NCI-H1436 treated with DMSO at 0.1 percent for 48 hours (cell line): Measurements from ENCODE around the gene ENTPD2.
"Not testable (repeated sequence)": the region's sequence is repeated elsewhere in the genome, so short reads cannot be mapped to it uniquely, and the experiment has no call there.

Experiments
- DNase-seq: peaks from one replicate; lab custom pipeline; 2025; lab: John Stamatoyannopoulos, UW

Gene ENTPD2

DNA sequence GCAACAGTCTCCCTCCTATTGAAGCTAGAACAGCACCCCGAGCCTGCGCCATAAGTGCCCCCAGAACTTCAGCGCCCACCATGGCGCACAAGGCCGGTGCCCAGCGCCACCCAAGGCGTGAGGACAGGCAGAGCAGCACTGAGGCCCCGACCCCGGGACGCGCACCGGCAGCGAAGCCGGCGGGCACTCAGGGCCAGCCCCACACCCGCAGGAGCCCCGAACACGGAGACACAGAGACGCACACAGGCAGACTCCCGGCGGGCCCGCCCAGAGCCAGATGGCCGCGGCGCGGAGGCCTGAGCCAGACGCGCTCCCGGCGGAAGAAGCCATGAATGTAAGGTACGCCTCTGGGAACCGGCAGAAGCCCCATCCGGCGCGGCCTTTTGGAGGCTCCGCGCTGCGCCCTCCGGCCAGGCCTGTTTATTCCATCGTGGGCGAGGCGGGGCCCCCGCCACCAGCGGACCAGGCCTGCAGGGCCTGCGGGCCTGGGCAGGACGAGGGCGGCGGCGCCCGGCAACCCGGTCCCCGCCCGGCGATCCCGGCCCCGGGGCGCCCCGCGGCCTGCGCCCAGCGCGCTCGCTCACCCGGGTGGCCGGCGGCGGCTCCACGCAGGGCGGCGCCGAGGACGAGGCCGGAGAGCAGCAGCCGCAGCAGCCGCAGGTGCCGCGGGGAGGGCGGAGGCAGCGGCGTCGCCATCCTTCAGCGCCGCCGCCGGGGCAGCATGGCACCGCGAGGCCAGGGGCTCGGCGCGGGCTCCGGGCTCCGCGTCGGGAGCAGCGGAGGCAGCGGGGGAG lies 8.4 kb downstream of the ENTPD2 start:
- no peak for DNase-seq

DNA sequence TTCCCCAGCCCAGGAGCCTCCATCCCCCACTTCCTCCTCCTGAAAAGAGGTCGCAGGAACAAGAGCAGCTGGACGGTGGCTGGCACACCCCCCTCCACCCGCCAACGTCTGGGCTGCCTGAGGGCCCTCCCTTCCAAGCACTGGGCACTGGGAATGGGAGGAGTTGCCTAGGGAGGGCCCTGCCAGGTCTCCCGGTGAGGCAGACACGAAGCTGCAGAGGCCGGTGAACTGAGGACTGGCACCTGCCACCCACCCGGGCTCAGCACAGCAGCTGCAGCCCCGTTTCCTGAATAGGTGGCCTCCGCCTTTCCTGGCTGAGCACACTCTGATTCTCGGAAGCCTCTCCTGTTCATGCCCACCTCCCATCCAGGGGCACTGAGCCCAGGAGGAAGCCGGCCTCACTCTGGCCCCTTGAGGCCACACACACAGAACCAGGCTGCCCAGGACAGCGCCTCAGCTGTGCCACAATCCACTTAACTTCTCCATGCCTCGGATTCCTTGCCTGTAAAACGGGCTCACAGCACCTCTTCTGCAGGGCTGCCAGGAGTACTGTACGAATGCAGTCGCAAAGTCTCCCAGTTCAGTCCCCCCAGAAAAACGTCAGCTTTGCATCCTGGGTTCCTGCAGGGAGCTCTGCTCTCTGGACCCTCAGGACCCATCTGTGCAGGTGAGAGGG lies 9.2 kb downstream of the ENTPD2 start:
- DNase-seq = no peak

DNA sequence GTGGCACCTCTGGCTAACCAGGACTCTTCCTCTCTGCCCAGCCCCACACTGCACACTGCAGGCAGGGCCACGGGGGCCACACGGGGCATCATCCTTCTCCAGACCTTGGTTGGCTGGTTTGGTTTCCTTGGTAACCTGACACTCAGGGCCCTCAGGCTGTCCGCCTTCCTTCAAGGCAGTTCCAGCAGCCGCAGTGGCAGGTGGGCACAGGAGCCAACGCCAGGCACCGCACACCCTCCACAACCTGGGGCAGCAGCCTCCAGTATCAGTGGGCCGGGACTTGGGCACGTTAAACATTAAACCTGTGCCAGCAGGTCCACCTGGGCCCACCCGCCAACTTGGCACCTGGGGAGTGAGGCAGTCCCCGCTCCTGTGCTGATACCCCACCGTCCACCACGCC lies 9.8 kb downstream of the ENTPD2 start:
- DNase-seq = no peak

DNA sequence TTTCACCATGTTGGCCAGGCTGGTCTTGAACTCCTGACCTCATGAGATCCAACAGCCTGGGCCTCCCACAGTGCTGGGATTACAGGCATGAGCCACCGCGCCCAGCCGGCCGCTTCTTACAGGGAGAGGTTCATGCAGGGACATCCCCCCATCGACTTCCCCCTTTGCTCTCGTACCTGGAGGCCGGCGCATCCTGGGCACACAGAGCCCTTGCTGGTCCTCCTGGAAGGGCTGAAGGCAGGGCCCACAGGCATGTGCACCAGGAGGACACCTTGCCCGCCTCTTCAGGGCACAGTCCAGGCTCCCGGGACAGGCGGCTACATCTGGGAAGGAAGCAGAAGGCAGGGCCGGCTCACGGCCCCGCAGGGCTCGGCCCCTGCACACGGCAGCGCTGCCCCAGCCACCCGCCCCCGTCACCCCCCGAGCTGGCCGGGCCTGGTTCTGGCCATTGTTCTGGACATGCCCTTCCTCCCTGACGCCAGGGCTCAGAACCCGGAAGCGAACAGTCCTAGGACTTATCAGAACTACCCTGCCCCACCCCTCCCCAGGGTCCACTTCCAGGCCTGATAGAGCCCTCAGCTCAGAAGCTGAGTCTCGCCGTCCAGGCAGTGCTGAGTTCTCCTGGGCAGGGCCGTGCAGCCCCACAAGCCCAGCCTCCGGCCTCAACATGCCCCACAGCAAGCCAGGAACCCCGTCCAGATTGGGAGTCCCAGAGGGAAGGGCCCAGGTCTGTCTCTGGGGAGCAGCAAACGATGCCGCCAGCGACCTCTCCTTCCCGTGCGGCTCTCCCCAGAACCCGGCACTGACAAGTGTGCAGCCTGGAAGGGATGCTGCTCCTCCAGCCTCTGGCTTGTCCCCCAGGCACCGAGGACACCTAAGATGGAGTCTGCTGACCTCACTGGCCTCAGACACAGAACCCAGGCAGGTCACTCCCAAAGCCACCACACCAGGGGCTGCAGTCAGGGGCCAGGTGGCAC lies 10.8 kb downstream of the ENTPD2 start:
- DNase-seq = no peak

DNA sequence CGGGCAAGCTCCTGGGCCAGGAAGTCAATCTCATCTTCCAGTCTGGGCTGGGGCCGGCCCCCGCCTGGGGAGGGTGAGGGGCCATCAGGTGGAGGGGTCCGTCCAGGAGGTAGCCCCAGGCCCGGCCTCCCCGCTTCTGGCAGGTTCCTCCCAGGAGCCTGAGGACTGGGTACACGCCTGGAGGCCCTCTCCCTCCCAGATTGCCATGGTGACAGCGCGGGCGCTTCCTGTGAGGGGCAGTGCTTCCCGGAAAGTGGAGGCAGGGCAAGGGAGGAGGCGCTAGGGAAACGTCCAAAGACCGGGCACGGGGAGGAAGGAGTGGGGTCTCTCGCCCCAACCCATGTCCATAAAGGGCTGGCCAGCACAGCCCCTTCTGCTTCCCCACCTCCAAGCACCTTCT lies 12.7 kb downstream of the ENTPD2 start:
- DNase-seq = no peak

DNA sequence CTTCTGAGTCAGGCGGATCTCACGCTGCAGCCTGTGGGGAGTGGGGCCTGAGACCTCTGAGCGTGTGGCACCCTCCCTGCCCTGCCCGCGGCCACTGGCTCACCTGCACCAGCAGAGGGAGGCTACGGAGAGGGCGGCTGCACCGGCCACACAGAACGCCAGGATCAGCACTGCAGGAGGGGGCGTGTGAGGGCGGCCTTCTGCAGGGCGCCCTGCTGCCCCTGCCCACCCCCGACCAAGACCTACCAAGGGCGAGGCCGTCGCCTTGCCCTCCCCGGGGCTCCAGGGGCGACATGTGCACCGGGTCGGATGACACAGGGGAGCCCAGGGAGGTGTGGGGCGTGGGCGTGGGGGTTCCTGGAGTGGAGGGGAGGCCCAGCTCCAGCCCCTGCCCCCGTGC lies 13.3 kb downstream of the ENTPD2 start:
- DNase-seq = no peak

DNA sequence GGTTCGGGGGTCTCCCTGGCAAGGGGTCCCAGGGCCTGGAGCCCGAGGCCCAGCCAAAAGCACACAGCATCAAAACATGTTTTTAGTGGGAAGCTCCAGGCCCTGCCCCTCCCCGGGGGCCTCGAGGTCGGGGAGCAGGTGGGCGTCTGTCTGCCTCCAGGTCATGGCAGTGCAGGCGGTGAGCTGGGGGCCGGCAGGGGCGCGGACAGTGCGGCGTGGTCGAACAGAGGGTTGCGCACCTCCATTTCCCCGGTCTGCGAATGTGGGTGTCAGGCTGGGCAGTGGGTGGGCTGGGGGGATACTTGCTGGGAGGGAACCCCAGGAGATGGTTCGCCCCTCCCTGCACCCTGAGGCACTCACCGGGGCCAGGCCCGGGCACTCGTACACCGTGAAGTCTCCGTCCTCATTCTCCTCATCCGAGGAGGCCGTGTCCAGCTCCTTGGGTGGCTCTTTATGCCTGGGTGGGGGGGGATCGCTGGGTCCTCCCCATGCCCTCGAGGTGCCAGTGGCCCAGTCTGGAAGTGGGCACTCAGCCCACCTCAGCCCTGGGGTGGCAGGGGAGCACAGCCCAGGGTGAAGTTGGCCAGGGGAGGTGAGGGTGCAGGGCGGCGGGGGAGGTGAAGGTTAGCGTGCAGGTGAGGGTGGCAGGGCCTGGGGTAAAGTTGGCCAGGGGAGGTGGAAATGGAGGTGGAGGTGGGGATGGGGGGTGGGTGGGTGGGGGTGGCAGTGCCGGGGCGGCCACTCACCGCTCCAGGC lies 14.1 kb downstream of the ENTPD2 start:
- no peak for DNase-seq

DNA sequence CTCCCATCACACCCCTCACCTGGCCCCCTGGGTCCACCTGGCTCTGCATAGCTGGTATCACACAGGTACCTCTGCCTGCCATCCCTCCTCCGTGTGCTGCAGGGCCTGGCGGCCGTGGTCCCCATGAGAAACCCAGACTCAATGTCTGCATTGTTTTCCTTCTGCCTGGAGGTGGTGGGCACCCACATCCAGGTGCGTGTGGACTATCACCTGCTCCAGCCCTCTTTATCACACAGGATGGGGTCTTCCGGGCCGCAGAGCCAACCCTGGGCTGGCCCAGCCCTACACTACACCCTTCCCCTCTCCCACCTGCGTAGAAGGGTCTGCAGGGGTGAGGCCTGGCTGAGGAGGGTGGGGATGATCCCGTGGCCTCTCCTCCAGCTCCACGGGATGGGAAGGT lies 14.9 kb downstream of the ENTPD2 start:
- no peak for DNase-seq

DNA sequence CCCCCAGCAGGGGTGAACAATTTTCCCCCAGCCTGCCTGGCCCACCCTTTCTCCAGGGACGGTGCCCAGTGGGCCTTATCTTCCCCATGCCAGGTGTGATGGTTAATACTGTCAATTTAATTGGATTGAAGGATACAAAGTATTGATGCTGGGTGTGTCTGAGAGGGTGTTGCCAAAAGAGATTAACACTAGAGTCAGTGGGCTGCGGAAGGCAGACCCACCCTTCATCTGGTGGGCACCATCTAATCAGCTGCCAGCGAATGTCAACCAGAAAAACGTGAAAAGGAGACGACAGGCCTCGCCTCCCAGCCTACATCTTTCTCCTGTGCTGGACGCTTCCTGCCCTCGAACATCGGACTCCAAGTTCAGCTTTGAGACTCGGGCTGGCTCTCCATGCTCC lies 16.4 kb downstream of the ENTPD2 start:
- DNase-seq = no peak

DNA sequence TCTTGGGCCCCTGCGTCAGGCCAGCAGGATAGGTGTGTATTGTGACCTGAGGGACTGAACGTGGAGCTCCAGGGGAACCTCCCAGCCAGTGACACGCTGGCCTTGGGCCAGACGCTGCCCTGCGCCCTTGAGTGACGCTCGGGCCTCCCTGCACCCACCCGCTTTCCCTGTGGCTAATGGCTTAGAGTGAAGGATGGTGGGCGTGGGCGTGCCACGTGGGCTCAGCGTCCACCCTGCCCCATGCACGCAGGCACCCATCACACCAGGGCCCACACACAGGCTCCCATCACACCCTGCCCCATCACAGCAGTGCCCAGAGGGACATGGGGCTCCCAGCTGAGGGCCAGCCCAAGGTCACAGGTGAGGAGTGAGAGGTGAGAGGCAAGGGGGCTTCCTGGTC lies 16.8 kb downstream of the ENTPD2 start:
- no peak for DNase-seq

DNA sequence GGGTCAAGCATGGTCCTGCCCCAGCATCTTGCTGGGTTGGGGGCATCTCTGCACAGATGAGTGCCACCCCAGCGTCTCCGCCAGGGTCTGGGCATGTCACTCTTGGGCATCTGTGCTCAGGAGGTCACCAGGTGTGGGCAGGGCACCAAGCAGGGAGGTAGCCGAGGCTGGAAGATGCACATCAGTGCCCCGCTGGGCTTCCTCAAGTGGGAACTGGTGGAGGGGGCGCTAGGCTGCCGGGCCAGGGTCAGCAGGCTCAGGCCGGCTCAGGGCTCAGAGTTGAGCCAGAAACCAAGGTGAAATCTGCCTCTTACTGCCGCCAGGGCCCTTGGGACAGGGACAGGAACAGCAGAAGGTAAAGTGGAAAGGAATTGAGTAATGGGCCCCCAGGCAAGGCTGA lies 17.9 kb downstream of the ENTPD2 start:
- no peak for DNase-seq

DNA sequence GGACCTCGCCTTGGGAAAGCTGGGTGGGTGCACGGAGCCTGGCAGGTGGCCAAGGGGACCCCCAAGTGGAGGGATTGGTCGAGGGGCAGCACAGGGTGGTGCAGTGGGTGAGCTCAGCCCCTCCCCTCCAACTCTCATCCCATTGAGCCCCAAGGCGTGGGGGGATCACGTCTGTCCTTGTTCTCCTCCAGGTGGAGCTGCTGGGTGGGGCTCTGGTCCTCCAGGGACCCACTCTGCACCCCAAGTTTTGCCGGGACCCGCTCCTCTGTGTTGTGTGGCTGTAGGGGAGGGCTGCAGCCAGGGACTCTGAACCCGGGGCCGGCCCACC lies 18.4 kb downstream of the ENTPD2 start:
- DNase-seq = no peak

DNA sequence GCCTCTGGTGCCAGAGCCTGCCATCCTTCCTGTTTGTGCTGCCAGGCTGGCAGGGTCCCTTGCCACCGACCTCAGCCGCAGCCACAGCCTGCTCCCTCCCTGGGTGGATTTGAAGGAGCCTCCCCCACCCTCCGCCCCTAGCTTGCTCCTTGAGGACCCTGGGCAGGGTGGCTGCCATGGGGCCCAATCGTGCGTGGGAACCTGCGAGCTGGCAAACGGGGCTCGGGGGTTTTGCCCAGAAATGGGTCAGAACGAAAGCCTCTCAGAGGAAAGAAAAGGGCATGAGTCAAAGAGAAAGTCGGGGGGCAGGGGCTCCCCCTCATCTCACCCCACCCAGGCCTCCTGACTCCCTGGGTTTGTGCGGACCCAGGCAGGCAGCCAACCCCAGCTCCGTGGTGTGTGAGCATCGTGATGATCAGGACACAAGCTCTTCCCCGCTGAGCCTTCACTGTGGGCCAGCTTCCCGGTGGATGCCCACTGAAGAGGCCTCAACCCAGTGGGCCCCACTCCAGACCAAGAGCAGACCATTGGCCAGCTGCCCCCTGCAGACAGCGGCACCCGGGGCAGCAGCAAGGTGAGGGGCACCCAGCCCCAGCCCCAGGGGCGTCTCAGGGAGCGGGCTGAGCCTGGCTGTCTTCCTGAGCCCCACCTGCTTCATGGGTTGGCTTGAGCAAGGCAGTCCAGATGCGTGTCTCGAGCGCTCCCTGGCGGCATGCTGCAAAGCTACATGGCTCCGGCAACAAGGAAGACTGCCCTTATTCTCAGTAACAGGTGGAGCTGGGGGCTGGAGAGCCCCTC lies 19.0 kb downstream of the ENTPD2 start:
- DNase-seq = no peak

DNA sequence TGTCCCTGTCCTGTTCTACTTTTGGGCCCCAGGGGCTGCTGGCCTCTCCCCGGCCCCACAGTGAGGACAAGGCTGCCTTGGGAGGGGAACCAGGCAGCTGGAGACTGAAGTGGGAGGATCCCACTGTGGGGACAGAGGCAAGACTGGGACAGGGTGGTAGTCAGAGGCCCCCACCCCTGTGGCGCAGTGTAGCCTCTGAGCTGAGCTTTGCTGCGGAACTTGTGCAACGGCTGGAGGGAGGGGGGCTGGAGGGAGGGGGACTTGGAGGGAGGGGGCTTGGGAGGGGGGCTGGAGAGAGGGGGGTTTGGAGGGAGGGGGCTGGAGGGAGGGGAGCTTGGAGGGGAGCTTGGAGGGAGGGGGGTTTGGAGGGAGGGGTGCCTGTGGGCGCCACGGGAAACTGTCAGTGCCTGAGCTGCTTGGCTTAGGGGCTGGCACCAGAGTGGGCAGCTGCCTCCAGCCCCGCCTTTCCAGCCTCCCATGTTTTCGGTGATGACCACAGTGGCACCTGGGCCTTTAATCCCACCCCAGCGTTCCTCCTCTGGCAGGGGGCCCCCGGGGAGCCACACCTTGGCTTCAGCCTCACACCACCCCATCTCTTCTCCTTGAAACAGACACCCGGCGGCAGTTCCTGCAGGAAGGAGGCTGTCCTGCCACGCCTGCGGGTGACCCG lies 19.7 kb downstream of the ENTPD2 start:
- no peak for DNase-seq

DNA sequence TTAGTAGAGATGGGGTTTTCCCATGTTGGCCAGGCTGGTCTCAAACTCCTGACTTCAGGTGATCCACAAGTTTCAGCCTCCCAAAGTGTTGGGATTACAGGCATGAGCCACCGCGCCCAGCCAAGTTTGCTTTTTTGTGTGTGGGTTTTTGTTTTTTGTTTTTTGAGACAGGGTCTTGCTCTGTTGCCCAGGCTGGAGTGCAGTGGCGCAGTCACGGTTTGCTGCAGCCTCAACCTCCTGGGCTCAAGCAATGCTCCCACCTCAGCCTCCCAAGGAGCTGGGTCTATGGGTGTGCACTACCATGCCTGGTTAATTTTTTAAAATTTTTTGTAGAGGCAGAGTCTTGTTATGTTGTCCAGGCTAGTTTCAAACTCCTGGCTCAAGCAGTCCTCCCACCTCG lies 20.4 kb downstream of the ENTPD2 start:
- not testable (repeated sequence) for DNase-seq

DNA sequence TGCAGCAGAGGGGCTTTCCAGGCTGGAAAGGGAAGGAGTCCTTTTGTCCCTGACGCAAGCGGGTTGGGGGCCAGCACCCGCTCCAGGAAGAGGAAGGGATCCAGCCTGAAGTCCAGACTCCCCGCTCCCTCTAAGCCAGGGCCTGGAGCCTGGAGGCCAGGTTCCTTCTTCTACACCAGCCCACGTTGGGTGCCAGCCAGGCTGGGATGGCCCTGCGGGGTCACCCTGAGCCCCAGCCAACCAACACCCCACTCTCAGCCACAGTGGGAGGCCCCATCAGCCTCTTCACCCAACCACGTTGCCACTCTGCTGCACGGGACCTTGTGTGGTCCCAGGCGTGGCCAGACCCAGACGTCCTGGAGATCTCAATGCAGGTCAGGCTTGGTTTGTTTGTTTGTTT lies 21.0 kb downstream of the ENTPD2 start:
- no peak for DNase-seq

DNA sequence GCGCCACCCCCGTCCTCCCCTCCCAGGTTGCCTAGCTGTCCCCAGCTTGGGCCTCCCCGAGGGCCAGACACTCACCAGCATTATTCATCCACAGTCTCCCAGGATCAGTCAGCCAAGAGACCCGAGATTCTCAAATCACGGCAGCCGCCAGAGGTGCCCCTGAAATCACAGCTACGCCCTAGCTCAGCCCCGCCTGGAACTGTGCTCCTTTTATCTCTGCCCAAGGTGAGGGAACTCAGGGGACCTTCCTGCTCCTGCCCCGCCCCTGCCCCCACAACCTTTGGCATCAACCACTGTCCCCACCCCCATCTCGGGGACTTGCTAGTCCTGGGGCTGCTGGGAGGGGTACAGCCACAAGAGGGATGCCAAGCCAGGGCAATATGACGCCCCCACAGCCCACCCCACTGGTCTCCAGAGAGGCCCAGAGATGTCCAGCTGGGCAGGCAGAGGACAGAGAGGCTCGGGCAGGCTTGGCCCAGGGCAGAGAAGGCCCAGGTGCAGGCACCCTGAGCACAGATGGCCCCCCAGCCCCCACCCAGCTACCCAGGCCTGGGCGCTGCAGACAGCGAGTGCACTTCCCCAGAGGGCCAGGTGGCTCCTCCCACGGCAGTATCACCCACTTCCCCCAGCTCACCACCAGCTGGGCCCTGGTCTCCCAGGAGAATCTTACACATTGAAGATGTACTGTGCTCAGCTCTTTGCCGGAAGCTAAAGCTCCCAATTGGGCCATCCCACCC lies 21.8 kb downstream of the ENTPD2 start, which contains the start of gene FUT7:
Gene FUT7 (minus strand): TSS at position 185 of the 737 bp plus-strand sequence. CDS start 97 bp downstream, at position 88.
- no peak for DNase-seq

DNA sequence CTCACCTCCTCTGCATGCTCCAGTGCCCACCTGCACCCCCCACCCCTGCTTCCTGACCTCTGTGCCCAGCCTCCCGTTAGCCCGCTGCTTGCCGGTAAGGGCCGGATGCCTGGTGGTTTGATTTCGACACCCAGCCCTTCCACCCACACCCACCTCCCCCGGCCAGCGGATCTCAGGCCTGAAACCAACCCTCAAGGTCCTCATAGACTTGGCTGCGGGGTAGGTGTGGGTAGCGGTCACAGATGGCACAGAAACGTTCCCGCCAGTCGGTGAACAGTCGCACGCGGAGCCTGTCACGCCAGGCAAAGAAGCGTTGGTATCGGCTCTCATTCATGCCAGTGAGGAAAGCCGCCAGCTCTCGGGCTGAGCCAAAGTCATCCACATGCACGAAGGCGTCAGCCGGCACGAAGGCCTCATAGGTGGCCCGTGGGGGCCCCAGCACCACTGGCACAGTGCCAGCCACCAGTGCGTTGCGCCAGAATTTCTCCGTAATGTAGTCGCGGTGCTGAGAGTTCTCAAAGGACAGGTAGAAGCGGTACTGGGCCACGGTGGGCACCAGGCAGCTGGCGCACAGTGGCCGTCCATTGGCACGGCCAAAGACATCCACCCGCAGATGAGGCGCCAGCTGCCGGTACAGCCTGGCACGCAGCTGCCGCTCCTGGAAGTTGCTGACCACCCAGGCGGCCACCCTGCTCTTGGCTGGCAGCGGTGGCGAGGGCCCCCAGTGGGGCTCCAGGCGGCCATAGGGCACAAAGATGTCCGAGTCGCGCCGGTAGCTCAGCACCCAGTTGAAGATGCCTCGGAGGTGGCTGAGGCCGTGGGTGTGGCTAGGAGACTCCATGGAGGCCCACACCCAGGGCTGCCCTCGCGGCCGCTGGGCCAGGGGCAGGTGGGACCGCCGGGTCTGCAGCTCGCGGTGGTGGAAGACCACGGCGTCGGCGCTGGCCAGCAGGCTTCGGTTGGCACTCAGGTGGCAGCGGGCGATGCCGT lies 23.0 kb downstream of the ENTPD2 start:
- DNase-seq = no peak
